Skin epidermis (tissue), 12 donors: ENCODE results near the gene SERPINA1.
"Not testable (repeated sequence)": the region's sequence is repeated elsewhere in the genome, so short reads cannot be mapped to it uniquely, and the experiment has no call there.

ENCODE experiments used
- H3K27ac ChIP-seq, 21 experiments: fragments of 200-600 bp; sonication (generic) in 11 of 21; one replicate each; pipeline ENCODE4 v1.5.0; 2020; ENCODE audit warnings: mild to moderate bottlenecking in 3 of 21, inconsistent platforms in 2 of 21, moderate library complexity in 2 of 21
- H3K4me3 ChIP-seq, 7 experiments: fragments of 200-600 bp; sonication (generic) in 2 of 7; one replicate each; pipeline ENCODE4 v1.5.0; 2020; ENCODE audit warnings: inconsistent platforms in 2 of 7, mild to moderate bottlenecking in 2 of 7, moderate library complexity in 1 of 7

The SERPINA1 gene

DNA sequence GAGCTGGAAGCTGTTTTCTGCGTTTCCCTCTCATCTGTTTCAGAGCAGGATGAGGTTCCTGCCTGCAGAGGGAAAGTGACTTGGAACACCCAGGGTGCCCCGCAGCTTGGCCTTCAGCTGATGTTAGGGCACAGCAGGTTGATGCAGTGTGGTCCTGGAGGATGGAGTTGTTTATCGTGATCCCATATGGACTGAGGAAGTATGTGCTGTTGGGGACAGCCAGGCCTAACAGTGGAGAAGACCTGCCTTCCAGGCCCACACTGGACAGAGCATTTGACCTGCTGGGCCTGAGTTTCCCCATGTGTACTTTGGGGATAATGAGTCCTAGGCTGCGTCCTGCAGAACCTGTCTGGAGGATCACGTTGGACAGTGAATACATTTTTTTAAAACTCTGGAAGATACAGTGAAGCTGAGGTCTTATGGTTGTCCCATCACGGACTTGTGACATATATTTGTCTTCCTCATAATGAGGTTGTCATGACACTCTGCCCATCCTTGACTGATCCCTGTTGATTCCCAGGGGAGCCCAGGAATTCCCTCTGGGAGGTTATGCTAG lies 12.8 kb downstream of the SERPINA1 start:
- no peak overlapping the region for H3K27ac ChIP-seq
- H3K4me3 ChIP-seq: no peak overlapping the region

DNA sequence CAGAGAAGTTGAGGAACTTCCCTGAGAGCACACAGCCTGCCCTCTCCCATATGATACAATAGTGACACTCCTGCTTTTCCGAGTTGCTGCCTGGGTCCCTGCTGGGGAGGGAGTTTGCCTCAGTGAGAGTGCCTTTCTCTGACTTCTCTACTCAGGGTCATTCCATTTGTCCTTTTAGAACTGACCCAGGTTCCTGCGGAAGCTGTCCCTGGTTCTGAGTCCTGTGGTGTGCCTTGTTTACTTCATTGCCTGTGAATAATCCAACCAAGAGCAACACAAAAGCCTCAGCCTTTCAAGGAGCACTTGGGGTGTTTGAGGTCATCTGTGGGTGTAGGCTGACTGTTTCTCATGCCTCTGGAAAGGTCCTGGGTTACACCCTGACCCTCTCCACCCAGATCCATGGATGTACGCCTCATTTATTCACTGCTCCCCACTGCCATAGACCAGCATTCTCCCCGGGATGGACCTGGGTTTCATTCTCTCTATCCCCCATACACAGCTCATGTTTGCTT lies 13.6 kb downstream of the SERPINA1 start:
- Histone ChIP-seq H3K27ac (peak overlapping the region in 3 of 21 experiments; percentile 7 to 57 (median 55)), H3K4me3 (no peak overlapping the region)

DNA sequence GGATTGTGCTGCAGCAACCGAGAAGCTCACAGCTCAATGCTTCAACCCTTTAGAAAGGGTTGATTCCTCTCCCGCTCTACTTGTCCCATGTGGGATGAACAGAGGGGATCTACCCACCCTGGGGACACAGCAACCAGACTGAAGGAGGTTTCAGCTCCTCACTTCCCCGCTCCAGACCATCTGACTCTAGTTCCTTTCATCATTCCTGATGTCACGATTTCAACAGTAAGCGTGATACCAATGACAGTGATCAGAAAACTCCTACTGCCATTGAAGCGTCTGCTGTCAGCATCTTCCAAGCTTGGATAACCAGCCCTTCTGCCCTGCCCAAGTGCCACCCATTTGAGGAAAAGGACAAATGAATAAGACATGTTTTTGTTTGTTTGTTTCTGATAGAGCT lies 14.3 kb downstream of the SERPINA1 start:
- no peak overlapping the region for H3K4me3 ChIP-seq

DNA sequence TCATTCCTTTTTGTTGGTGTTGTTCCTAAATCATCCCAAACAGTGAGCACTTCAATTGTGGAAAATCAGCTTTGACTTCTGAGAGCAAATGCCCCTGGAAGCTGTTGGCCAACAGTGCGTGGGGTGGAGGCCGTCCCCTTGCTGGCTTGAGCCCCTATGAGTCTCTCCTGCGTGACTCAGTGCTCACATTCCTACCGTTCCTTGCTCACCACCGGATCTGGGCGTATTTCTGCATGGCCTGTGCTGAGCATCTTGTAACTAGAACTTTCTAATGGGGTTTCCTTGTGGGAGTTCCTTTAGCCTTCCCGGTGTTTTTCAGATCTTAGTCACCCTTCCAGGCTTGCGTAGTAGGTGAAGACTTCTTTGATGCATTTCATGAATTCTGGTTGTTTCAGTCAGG lies 14.7 kb downstream of the SERPINA1 start:
- Histone ChIP-seq H3K27ac (peak overlapping the region in 4 of 21 experiments; percentile 26 to 68 (median 56)), H3K4me3 (no peak overlapping the region)

More for the DNA sequence above, 14.3 kb downstream of the SERPINA1 start:
- peak overlapping the region in 4 of 21 experiments; percentile 26 to 68 (median 56) for H3K27ac ChIP-seq

DNA sequence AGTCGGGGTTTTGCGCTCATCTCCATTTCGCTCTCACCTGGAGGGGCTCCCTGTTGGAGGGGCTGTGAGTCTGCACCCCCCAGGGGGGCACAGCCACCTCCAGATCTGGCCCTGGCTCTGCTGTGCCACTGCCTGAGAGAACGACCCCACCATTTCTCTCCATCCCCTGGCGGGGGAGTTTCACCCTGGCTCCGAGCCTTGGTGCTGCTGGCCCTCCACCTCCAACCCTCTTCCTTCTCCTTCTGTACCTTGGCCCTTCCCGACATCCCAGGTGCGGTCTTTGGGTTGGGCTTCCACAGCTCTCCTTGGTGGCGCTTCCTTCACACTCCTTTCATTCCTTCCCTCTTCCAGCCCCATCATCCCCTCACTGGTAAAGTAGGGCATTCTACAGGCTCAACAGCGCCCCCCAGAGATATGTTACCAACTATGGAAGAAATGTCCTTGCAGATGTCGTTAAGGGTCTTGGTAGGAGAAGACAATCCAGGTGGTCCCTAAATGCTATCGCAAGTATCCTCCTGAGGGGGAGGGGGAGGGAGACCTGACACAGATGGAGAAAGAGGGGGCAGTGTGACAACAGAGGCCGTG lies 16.3 kb downstream of the SERPINA1 start:
- Histone ChIP-seq H3K4me3 (no peak overlapping the region), H3K27ac (no peak overlapping the region)

DNA sequence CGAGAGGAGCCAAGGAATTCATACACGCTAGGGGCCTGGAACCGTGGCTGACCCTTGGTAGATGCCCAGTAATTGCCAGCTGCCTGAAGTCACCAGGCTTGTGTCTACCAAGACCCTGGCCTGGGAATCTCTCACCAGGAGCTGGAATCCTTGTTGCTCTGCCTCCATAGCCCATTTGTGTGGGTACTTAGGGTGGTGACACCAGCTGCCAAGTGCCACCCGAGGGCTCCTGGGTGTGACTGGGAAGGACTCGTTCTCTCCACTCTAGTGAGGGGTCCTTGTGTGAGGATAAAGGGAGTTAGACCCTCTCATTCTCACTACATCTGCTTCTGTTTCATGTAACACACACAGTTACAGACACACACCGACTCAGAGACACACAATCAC lies 17.9 kb downstream of the SERPINA1 start:
- H3K4me3 ChIP-seq: no peak overlapping the region
- H3K27ac ChIP-seq: no peak overlapping the region

DNA sequence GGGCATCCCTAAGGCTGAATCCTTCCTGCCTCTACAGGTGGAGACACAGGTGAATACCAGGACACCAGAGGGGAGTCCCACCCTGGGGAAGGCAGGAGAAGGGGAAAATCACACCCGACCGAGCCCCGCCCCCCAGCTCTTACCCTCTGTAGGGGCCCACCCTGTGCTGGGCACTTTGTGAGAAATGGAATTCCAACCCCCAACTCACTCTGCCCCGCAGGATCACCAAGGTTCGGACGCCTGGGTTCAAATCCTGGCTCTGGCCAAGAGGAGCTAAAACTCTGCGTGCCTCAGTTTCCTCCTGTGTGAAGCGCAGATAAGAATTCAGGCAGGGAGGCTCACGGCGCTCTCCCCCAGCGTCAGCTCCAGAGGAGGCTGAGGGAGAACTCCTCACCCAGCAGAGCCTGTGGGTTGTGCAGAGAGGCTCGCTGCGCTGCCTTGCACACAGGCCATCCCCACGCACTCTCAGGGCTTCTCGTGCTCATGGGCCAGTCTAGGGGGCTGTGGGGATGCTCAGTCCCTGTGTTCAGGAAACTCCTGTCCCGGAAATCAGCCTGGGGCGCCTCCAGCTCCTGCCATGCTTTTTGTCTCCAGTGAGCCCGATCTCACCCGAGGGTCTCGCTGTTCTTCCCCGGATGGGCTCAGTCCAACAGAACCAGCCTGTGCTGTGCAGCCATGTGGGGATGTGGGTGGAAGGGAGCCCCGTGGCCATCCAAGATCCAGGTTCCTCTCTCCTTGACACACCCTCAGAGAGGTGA lies 18.5 kb downstream of the SERPINA1 start:
- H3K27ac ChIP-seq, H3K4me3 ChIP-seq: not testable (repeated sequence)

DNA sequence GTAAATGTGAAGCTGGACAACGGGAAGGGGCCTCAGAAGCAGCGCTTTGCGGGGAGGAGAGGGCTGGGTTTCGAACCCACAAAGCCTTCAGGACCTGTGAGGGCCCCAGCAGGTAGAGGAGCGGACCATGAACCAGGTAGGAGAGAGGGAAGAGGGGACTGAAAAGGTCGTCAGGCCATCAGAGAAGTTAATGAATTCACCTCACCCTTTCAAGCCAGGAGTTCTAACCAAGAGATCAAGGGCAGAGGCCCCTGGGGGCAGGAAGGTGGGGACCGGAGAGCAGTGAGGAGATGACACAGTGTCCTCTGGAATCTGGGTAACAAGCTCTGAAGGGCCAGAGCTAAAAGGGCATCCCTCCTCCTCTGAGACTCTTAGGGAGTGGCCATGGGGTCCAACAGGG lies 19.4 kb downstream of the SERPINA1 start:
- Histone ChIP-seq H3K4me3 (no peak overlapping the region), H3K27ac (no peak overlapping the region)

DNA sequence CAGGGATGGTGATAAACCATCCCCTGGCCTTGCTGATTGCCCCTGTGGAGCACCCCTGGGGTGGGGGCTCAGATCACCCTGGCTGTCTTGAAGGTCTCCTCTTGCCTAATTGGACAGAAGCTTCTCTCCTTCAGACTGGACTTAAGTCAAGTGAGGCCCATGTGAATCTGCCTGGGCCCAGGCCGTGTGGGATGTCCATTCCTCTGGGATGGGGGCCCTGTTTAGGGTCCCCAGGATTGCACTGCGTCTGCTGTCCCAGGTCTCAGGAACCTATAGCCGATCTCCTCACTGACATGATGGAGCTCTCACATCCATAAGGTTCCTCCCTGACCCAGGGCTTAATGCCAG lies 20.2 kb downstream of the SERPINA1 start:
- no peak overlapping the region for H3K27ac ChIP-seq
- H3K4me3 ChIP-seq: no peak overlapping the region

DNA sequence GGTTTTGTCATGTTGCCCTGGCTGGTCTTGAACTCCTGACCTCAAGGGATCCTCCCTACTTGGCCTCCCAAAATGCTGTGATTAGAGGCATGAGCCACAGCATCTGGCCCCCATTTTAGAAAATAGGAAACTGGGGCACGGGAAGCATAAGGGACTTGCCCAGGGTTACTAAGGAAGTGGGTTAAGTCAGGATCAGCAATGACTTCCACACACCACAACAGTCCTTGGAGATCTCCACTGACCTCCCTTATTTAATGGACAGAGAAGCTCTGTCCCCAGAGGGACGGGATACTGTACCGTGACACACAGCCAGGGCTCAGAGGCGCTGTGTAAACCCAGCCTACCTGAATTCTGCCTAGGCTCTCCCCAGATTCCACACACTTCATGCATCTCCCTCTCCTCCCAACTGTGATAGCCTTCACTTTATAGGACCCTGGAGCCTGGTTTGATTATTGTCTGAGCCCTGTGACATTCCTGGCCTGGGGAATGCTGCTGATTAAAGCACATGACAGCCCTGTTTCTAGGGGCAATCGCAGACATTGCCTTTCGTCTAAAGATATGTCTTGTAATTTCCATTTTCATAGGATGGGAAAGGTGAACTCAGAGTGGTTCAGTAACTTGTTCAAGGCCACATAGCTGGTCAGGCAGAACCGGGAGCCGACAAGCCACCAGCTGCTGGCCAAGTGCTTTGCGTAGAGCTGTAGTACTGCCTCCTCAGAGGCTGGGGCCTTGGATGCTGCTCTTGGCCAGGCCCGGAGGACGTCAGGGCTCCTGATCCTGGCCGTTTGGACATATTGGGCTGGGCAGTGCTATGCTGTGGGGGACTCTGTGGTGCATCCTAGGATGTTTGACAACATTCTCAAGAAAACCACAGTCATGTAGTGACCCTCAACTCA lies 20.8 kb downstream of the SERPINA1 start:
- H3K27ac ChIP-seq: no peak overlapping the region
- no peak overlapping the region for H3K4me3 ChIP-seq

DNA sequence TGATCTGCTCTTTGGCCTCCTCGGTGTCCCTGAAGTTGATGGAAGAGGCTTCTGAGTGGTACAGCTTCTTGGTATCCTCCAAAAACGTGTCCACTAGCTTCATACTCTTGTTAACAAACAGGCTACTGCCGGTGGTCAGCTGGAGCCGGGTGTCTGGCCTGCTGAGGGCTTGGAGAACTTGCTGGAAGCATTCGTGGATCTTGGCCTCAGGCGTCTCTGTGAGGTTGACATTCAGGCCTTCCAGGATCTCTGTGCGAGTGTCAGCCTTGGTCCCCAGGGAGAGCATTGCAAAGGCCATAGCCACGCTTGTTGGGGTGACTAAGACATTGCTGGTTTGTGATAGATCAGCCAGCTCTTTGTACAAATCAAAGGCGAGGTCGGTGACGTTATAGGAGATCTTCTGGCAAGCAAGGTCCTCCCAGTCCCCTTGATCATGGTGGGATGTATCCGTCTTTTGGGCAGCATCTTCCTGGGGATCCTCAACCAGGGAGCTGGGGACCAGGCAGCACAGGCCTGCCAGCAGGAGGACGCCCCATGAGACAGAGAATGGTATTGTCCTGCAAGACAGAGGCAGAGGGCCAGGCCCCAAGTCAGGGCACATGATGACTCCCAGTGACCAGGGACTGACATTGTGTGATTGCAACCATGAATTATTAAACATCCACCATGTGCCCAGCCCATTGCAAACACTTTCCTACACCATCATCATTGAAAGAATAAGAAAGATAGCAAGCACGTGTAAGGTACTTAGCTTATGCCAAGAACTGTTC lies 22.1 kb downstream of the SERPINA1 start, which contains the start of gene SERPINA2:
Gene SERPINA2 (minus strand): TSS at position 553 of the 770 bp plus-strand sequence.
- H3K27ac ChIP-seq: no peak within 1 kb of the TSS
- H3K4me3 ChIP-seq: no peak within 1 kb of the TSS

DNA sequence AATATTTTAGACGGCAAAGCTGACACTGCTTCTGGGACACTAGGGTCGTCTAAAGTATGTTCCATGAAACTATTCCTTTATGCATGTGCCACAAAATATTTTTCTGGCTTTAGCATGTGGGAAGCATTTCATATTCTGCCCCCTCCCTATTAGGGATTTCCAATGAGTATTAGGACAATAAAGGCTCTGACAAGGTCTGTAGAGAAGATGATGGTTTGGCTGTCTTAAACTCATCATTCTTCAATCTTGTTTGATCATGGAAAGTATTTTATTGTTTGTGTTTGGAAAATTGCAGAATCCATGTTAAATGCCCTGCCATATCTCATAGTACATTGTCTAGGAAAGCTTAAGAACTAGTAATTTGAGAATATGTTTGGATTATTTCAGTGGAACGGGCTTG lies 22.8 kb downstream of the SERPINA1 start:
- H3K27ac ChIP-seq: no peak overlapping the region
- no peak overlapping the region for H3K4me3 ChIP-seq

DNA sequence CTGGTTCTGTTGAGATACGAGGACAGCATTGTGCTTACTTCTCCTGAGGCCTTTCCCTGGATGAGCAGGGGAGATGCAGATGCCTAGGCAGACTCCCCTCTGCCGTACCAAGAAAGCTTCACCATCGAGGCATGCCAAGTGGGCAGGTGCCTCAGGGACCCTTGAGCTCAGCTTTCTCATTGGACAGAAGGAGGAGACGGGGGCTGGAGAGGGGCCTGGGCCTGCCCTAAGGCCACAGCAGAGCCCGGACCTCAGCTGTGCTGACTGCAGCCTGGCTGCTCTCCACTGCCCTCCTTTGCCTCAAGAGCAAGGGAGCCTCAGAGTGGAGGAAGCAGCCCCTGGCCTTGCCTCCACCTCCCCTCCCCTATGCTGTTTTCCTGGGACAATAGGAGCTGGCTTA lies 23.4 kb downstream of the SERPINA1 start:
- Histone ChIP-seq H3K27ac (no peak overlapping the region), H3K4me3 (no peak overlapping the region)

DNA sequence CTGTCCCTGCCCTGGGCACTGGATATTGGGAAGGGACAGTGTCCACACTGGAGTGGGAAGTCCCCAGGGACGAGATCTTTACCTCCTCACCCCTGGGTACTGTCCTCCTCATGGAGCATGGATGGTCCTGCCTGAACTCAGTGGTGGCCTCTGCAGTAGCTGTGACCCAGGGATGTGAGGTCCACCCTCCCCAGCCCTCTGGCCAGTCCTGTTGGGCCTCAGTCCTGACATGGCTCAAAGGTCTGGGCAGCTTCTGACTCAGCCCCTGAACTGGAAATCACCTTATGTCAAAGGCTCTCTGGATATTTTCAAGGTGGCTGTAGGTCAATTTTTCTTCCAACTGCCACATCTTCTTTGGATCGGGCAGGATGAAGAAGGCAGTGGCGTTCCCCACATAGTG lies 24.4 kb downstream of the SERPINA1 start:
- Histone ChIP-seq H3K4me3 (no peak overlapping the region), H3K27ac (no peak overlapping the region)

DNA sequence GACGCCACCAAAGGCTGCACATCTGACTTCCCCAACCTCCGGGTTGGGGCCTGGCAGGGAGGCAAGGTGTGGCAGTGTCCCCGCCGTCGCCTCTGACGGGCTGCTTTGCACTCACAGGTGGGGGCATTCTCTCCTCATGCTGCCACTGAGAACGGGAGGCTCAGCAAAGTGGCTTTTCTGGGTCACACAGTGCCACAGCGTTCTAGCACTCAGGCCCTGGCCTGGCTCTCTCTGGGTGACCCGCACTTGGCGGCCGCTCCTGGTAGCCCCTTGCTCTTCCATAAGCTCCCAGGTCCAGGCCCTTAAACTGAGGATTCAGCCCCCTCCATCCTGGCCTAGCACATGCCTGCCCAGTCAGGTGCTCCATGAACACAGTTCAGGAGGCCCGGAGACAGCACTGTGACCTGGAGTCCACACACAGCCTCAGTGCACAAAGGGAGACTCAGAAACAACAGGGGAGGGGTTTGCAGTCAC lies 25.2 kb downstream of the SERPINA1 start:
- H3K27ac ChIP-seq: no peak overlapping the region
- H3K4me3 ChIP-seq: no peak overlapping the region

DNA sequence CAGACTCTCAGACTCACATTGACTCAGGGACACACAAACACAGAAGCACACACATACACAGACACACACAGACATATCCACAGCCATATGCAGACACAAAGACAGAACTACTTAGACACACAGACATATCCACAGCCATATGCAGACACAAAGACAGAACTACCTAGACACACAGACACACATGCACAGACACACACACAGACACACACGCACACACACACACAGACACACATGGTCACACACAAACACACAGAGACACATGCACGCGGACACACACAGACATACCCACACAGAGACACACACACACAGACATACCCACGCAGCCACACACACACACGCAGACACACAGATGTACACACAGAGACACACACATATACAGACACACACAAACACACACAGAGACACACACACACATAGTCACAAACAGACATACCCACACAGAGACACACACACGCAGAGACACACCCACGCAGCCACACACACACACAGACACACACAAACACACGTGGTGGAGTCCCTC lies 25.7 kb downstream of the SERPINA1 start:
- Histone ChIP-seq H3K27ac (no peak overlapping the region), H3K4me3 (no peak overlapping the region)

DNA sequence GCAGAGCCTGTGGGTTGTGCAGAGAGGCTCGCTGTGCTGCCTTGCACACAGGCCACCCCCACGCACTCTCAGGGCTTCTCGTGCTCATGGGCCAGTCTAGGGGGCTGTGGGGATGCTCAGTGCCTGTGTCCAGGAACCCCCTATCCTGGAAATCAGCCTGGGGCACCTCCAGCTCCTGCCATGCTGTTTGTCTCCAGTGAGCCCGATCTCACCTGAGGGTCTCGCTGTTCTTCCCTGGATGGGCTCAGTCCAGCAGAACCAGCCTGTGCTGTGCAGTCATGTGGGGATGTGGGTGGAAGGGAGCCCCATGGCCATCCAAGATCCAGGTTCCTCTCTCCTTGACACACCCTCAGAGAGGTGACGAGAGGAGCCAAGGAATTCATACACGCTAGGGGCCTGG lies 26.7 kb downstream of the SERPINA1 start:
- no peak overlapping the region for H3K4me3 ChIP-seq
- H3K27ac ChIP-seq: no peak overlapping the region

DNA sequence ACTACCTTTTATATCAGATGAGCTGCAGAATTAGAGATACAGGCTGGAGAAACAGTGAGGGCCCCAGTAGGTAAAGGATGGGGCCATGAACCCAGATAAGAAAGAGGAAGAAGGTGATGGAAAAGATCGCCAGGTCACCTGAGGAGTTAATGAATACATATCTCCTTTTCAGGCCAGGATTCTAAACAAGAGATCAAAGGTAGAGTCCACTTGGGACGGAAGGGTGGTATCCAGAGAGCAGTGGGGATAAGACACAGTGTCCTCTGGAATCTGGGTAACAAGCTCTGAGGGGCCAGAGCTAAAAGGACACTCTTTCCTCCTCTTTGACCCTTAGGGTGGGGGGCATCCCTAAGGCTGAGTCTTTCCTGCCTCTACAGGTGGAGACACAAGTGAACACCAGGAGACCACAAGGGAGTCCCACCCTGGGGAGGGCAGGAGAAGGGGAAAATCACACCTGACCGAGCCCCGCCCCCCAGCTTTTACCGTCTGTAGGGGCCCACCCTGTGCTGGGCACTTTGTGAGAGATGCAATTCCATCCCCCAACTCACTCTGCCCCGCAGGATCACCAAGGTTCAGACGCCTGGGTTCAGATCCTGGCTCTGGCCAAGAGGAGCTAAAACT lies 27.3 kb downstream of the SERPINA1 start:
- no peak overlapping the region for H3K27ac ChIP-seq
- no peak overlapping the region for H3K4me3 ChIP-seq

DNA sequence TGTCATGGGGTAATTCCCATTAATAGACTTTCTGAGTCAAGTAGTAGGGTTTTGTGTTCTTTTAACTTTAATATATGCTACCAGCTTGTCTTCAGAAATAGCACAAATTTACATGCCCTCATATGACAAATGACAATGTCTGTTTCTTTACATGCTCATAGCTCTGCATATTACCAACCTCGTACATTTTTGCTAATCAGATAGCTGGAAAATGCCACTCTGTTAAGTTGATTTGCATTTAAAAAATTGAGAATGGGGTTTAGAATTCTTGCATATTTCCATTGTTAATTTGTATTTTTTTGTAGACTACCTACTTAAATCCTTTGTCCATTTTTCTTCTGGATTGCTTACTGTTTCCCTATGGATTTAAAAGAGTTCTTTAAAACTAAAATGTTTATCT lies 31.2 kb downstream of the SERPINA1 start:
- no peak overlapping the region for H3K4me3 ChIP-seq
- no peak overlapping the region for H3K27ac ChIP-seq
